Esophagus squamous epithelium (tissue), 5 donors: ENCODE data around the gene TMEM108. TPM values are rescaled to one million over a fixed set of nuclear protein-coding genes. Genes with fewer than 3 reads are reported as not detected.

ENCODE experiments used
- DNase-seq: peaks from one replicate; lab custom pipeline; 2025; lab: John Stamatoyannopoulos, UW
- H3K27ac ChIP-seq, 4 donors: fragments of 200-600 bp; sonication (generic); one replicate each; pipeline ENCODE4 v1.5.1; 2016 to 2019; ENCODE audit warnings: mild to moderate bottlenecking in 1 of 4
- H3K27me3 ChIP-seq, 4 donors: fragments of 200-600 bp; sonication (generic); 1 replicate in 3 of 4; 2 replicates in 1 of 4; pipeline versions ENCODE4 v1.5.1 to v1.6.0; 2017 to 2021; ENCODE audit warnings: antibody characterized with exemption in 1 of 4
- H3K36me3 ChIP-seq, 3 donors: fragments of 200-600 bp; sonication (generic); one replicate each; pipeline ENCODE4 v1.5.1; 2016 to 2019
- H3K4me1 ChIP-seq, 3 donors: fragments of 200-600 bp; sonication (generic); one replicate each; pipeline ENCODE4 v1.5.1; 2017 to 2019
- H3K4me3 ChIP-seq, 4 donors: fragments of 200-600 bp; sonication (generic); 1 replicate in 3 of 4; 2 replicates in 1 of 4; pipeline ENCODE4 v1.5.1; 2016 to 2019; ENCODE audit warnings: mild to moderate bottlenecking in 2 of 4, moderate library complexity in 1 of 4
- H3K9me3 ChIP-seq, 3 donors: fragments of 200-600 bp; sonication (generic); one replicate each; pipeline ENCODE4 v1.5.1; 2016 to 2019
- POLR2A ChIP-seq, 4 donors: fragments of 450-650 bp; IDR thresholded peaks; one replicate each; pipeline ENCODE4 v1.6.1; 2017; ENCODE audit warnings: antibody characterized with exemption in 4 of 4, mild to moderate bottlenecking in 4 of 4, moderate library complexity in 3 of 4
- WGBS, 2 donors: methylation state at CpG; one replicate each; pipeline ENCODE4 v1.1.5; 2018; 5-methylcytosine and 5-hydroxymethylcytosine counted together
- intact Hi-C: fragments of 100-400 bp; cut with DNase I; formaldehyde crosslinking; loops from one replicate; pipeline ENCODE4 v1.15.0; 2022
- total RNA-seq, 4 donors: library from RNA; depleted of rRNA; stranded (reverse); fragments of >200 nt; gene quantifications; one replicate each; pipeline ENCODE4 v1.1.0, GENCODE V29; 2016
- TF ChIP-seq, protein P1 (sequence below), 6 experiments: fragments of 450-650 bp in 4 of 6; fragments of 200-600 bp in 2 of 6; sonication (generic) in 2 of 6; IDR thresholded peaks; one replicate each; pipeline ENCODE4 v1.5.1; 2016 to 2019; ENCODE audit warnings: antibody characterized with exemption in 6 of 6, mild to moderate bottlenecking in 4 of 6, moderate library complexity in 4 of 6
- donor health status: DM: yes; HTN: yes; CAD: no.

Gene TMEM108
- total RNA-seq, 4 donors from 2014 or later: 0.12 to 3.4 (median 0.24) TPM

DNA sequence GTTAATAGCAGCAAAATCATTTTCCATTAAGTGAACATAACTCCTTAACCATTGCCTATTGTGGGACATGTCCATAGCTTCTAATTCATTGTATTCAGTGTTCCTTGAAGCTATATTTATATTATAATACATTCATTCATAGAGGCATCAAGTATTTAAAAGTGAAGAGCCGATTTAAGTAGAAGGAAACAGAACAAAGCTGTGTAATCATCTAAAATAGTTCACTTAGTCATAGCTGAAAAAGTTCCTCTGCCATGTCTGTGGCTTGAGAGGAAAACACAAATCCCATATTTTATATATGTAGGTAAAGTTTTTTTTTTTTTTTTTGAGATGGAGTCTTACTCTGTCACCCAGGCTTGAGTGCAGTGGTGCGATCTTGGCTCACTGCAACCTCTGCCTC lies 54.5 kb downstream of the TMEM108 start:
- no peaks in the 10 kb centered on the region for H3K27me3 ChIP-seq
- H3K4me1 ChIP-seq: no peaks in the 10 kb centered on the region
- H3K4me3 ChIP-seq: no peak overlapping the region
- intact Hi-C loops: no loop called here
- H3K9me3 ChIP-seq: no peaks in the 10 kb centered on the region
- no peak for DNase-seq
- H3K36me3 ChIP-seq: no peaks in the 10 kb centered on the region
- no peak overlapping the region for H3K27ac ChIP-seq
- WGBS, 2 donors: 62 to 67% methylated on average over 2 of the region's 2 CpGs
- TF ChIP-seq, protein P1, sequence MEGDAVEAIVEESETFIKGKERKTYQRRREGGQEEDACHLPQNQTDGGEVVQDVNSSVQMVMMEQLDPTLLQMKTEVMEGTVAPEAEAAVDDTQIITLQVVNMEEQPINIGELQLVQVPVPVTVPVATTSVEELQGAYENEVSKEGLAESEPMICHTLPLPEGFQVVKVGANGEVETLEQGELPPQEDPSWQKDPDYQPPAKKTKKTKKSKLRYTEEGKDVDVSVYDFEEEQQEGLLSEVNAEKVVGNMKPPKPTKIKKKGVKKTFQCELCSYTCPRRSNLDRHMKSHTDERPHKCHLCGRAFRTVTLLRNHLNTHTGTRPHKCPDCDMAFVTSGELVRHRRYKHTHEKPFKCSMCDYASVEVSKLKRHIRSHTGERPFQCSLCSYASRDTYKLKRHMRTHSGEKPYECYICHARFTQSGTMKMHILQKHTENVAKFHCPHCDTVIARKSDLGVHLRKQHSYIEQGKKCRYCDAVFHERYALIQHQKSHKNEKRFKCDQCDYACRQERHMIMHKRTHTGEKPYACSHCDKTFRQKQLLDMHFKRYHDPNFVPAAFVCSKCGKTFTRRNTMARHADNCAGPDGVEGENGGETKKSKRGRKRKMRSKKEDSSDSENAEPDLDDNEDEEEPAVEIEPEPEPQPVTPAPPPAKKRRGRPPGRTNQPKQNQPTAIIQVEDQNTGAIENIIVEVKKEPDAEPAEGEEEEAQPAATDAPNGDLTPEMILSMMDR (IDR thresholded peaks at IDR 0.05): no peak
- no peak for TF ChIP-seq POLR2A (IDR thresholded peaks at IDR 0.05)

DNA sequence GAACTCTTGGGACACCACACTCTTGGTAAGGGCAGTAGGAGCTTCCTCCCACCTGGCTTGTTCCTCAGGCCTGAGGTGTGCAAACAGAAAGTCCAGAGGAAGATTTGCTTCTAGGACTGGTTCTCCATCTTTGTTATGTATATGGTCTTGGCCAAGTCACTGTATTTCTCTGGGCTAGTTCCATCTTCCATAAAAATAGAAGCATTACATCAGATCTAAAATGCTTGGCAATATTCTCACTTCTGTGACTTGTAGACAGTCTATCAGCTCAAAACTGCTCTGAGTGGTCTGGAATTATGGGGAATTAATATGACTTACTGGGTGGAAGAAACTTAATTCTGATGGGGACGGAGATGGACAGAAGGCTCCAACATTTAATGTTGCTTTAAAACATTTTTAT lies 55.2 kb downstream of the TMEM108 start:
- intact Hi-C loops: no loop called here
- Histone ChIP-seq H3K4me3 (no peak overlapping the region), H3K9me3 (no peaks in the 10 kb centered on the region), H3K4me1 (no peaks in the 10 kb centered on the region), H3K27ac (no peak overlapping the region), H3K36me3 (no peaks in the 10 kb centered on the region), H3K27me3 (no peaks in the 10 kb centered on the region)
- TF ChIP-seq POLR2A (IDR thresholded peaks at IDR 0.05): no peak
- TF ChIP-seq, protein P1 (IDR thresholded peaks at IDR 0.05): no peak
- WGBS, 2 donors: 79 to 83% methylated on average over 1 of the region's 1 CpG
- DNase-seq: no peak

DNA sequence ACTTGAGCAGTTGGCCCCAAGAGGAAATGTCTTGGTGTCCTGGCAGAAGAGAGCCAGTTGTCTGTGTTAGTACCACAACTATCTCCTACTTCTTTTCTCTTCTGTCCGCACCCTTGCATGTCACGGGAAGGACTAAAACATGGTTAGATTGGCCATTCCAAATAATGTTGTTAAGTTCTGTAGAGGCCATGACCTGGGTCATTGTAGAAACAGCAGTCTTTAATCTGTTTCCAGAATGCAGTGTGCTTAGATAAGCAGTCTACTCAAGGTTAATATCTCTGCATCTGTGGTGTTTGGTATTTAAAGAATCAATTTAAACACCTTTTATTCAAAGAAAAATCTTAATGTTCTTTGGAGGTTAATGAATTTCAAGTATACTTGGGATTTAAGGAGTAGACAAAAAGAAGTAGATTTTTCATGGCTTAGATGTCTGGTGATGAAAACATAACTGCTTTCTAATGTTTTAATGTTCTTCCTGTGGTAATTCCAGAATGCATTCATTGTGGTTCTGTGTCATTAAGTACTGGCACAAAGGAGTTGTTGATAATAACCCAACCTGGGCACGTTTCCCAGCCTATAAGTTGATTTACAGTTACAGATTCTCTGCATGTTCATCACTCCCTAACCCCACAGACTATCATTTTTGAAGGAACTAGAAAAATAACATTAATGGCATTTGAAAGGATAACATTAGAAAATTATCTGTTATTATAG lies 58.9 kb downstream of the TMEM108 start:
- no peak for TF ChIP-seq POLR2A (IDR thresholded peaks at IDR 0.05)
- TF ChIP-seq, protein P1 (IDR thresholded peaks at IDR 0.05): no peak
- H3K4me3 ChIP-seq: no peak overlapping the region
- no peak for DNase-seq
- WGBS, 2 donors: 51 to 60% methylated on average over 3 of the region's 3 CpGs
- no peak overlapping the region for H3K27ac ChIP-seq
- no peaks in the 10 kb centered on the region for H3K9me3 ChIP-seq
- H3K4me1 ChIP-seq: no peaks in the 10 kb centered on the region
- no peaks in the 10 kb centered on the region for H3K27me3 ChIP-seq
- intact Hi-C loops: no loop called here
- no peaks in the 10 kb centered on the region for H3K36me3 ChIP-seq

DNA sequence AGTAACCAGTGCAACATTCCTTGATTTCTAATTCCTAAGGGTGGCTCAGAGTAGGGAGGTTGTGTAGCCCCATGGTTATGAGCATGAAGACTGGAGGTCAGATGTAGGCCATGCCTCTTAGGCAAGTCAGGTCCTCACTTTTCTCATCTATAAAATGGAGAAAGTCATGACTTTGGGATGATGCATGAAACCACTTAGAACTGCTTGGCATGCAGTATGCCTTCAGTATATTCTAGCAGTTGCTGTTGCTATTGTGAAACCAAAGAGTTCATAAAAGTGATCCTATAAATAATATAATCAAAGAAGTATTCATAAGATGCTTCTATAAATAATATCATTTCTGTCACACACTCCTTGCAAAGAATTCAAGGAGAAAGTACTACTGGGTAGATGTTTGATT lies 65.5 kb downstream of the TMEM108 start:
- no peak overlapping the region for H3K4me3 ChIP-seq
- H3K4me1 ChIP-seq: peaks cover 0 to 7% (median 0%) of the 10 kb centered on the region in 3 donors
- no peaks in the 10 kb centered on the region for H3K36me3 ChIP-seq
- intact Hi-C loops: no loop called here
- H3K9me3 ChIP-seq: no peaks in the 10 kb centered on the region
- H3K27ac ChIP-seq: no peak overlapping the region
- H3K27me3 ChIP-seq: no peaks in the 10 kb centered on the region
- no peak for DNase-seq
- no peak for TF ChIP-seq POLR2A (IDR thresholded peaks at IDR 0.05)
- TF ChIP-seq, protein P1 (IDR thresholded peaks at IDR 0.05): no peak

DNA sequence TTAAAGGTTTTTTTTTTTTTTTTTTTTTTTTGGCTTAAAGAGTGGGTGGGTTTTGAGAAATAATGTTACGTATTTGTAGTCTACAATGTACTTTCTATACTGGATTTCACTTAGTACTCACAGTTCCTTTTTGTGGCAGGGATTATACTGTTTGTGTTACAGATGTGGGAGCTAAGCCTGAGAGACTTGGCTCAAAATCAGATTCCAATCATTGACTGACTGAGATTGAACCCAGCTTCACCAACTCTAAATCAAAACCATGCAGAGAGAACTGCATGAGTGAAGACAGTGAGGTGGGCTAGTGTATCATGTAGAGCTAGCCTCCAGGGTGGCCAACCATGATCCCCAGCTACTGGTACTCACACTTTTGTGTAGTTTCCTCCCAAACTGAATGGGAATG lies 68.0 kb downstream of the TMEM108 start:
- intact Hi-C loops: no loop called here
- no peak overlapping the region for H3K27ac ChIP-seq
- H3K36me3 ChIP-seq: no peaks in the 10 kb centered on the region
- WGBS, 2 donors: 43 to 85% methylated on average over 1 of the region's 1 CpG
- no peak overlapping the region for H3K4me3 ChIP-seq
- peaks cover 0 to 7% (median 0%) of the 10 kb centered on the region in 3 donors for H3K4me1 ChIP-seq
- TF ChIP-seq POLR2A (IDR thresholded peaks at IDR 0.05): no peak
- TF ChIP-seq, protein P1 (IDR thresholded peaks at IDR 0.05): no peak
- H3K9me3 ChIP-seq: no peaks in the 10 kb centered on the region
- no peaks in the 10 kb centered on the region for H3K27me3 ChIP-seq
- DNase-seq: no peak
